HEK293 (cell line): ENCODE data around the gene ARHGEF35.
"Not testable (repeated sequence)": the region's sequence is repeated elsewhere in the genome, so short reads cannot be mapped to it uniquely, and the experiment has no call there.

Source experiments
- CTCF ChIP-seq: fragments of 450-650 bp; formaldehyde crosslinking; IDR thresholded peaks from 2 replicates; pipeline ENCODE4 v1.5.1; 2016; ENCODE audit warnings: missing biosample characterization, missing genetic modification characterization
- TCF7L2 ChIP-seq: IDR thresholded peaks from 2 replicates; pipeline ENCODE4 v1.6.1; 2011; ENCODE audit warnings: low read depth, mild to moderate bottlenecking, inconsistent platforms, low read length, moderate library complexity, borderline replicate concordance
- ZBTB26 ChIP-seq: fragments of 450-650 bp; formaldehyde crosslinking; optimal IDR thresholded peaks from 2 replicates; pipeline ENCODE3; 2016; ENCODE audit warnings: missing biosample characterization, mild to moderate bottlenecking, missing genetic modification characterization
- ZNF292 ChIP-seq: fragments of 450-650 bp; formaldehyde crosslinking; IDR thresholded peaks from 2 replicates; pipeline ENCODE4 v1.5.1; 2016; ENCODE audit warnings: low read depth, missing biosample characterization, missing genetic modification characterization, borderline replicate concordance
- ZNF488 ChIP-seq: fragments of 450-650 bp; formaldehyde crosslinking; IDR thresholded peaks from 2 replicates; pipeline ENCODE4 v1.5.1; 2016; ENCODE audit warnings: missing biosample characterization, missing genetic modification characterization
- ZNF830 ChIP-seq: fragments of 450-650 bp; IDR thresholded peaks from 2 replicates; pipeline ENCODE4 v1.5.0; 2018; ENCODE audit warnings: missing biosample characterization, missing genetic modification characterization, low read depth, mild to moderate bottlenecking, moderate library complexity

GRCh38 chr7:144223675-144224074 lies 28.0 kb upstream of the ARHGEF35 start:
- TF ChIP-seq ZNF830 (tag by site-specific recombination); ZNF488 (tag by site-specific recombination); TCF7L2; ZBTB26 (tag by site-specific recombination); CTCF; ZNF292 (tag by site-specific recombination): not testable (repeated sequence)
